Mesenteric fat pad (tissue), 1 donor: Measurements from ENCODE around the gene ANKRD35. TPM values are rescaled to one million over a fixed set of nuclear protein-coding genes. Genes with fewer than 3 reads are reported as not detected.
"Not testable (repeated sequence)": the region's sequence is repeated elsewhere in the genome, so short reads cannot be mapped to it uniquely, and the experiment has no call there.

ENCODE experiments used
- DNase-seq: peaks from one replicate; pipeline ENCODE4 v3.0.0-alpha.2; 2020; ENCODE audit warnings: low spot score
- total RNA-seq: library from RNA; stranded (reverse); fragmentation: NEBNext Ultra II Directional; extraction: Animal tissue kit (Norgen Biotek cat#: 25700); gene quantifications from one replicate; pipeline ENCODE4 v1.2.1, GENCODE V29; 2021
- donor health status: DM: yes; HTN: yes; CAD: no.

Gene ANKRD35
- total RNA-seq, 1 donor from 2014 or later, result 4.3 TPM

- DNase-seq, result no peak
Observed at GRCh38 chr1:145858238-145858900, 27.3 kb downstream of the ANKRD35 start.

DNA sequence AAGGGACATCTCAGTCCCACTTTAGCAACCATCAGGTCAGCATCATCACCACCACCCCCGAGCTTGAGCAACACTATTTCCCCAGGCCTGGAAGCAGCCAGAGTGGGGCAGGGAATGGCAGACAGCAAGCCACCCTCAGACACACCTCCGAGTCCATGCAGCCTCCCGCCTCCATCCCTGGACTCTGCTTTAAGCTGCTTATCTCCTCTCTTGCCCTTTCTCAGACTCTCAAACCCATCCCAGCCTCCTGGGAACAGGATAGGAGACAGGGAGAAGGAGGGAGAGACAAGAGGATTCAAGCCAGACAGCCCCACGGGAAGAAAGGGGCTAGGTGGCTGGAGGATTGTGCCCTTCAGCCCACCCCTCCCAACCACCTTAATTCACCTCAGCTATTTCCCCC lies 28.5 kb downstream of the ANKRD35 start:
- DNase-seq, result no peak

DNA sequence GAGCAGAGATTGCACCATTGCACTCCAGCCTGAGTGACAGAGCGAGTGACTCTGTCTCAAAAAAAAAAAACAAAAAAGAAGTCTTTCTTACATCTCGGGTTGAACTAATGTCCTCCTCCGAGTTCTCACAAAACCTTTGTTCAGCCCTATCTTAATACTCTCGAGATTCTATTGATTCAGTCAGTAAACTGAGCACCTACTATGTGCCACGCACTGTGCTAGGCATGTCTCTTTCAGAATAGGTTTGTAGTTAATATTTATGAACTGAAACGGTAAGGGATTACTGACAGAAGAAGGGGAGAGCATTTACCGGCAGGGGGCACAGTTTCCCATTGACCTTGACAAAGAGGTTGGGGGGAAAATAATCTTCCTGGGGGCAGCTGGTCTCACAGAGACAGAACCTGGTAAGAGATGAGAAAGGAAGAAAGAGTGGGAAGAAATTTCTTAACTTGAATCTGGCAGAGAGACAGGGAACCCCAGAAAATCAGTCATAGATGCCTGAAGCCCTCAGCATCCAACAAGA lies 30.2 kb downstream of the ANKRD35 start:
- DNase-seq, result no peak

DNA sequence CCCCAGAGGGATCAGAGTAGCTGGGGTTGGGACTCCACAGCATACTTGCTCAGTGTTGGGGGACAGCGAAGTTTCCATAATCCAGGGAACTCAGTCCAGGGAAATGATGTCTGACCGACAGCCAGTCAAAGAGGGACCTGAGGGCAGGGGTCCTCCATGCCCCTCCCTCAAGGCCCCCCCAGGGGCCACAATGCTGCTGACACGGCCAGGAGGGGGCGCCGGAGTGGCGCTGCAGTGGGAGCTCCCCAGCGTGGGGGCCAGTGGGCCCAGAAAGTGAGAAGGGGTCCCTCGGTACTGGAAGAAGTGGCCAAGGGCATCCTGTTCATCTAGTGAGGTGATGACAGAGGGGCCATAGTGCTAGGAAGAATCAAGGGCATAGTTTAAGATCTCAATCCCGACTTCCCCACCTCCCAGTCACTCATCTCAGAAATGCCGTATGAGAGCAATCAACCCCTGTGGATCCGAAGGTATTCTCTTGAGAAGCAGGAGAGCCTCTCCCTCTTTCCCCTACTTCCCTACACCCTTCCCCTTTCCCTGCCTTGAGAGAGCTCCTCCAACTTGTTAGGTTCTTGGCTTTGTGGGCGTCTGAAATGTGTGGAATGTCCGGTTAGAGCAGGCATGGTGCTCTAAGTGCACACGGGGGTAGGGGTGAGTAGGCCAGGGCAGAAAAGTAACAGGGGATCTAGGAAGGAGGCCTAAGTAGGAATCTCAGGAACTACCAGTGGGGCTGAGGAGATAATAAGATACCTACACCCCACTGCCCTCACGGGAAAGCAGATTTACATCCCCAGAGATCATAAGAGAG lies 36.1 kb downstream of the ANKRD35 start:
- DNase-seq, result no peak

- no peak for DNase-seq
Observed at GRCh38 chr1:145847827-145848226, 37.8 kb downstream of the ANKRD35 start.

DNA sequence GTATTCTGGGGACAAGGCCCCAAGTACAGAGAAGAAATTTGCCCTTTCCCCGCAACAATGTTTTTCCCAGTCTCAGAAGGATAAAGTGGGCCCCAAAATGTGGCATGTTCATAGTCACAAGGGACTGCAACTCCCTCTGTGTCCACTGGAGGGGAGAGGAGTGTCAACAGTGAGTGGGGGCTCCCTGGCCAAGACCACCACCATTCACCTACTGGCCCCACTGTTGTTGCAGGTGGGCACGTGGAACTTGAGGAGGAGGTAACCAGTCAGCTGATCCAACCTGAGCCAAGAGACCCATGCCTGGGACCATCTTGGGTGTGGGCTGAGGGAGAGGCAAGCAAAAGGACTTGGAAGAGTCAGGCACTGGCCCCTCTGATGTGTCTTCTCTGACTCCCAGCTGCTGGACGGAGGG lies 39.5 kb downstream of the ANKRD35 start:
- DNase-seq, result no peak

GRCh38 chr1:145845514-145846161 lies 40.0 kb downstream of the ANKRD35 start, which contains the start of gene NUDT17:
TSS of gene NUDT17 (plus strand) at chr1:145845630. CDS start at chr1:145845641, 11 bp downstream.
- DNase-seq, result no peak

- no peak for DNase-seq
Observed at GRCh38 chr1:145845144-145845513, 40.5 kb downstream of the ANKRD35 start.

GRCh38 chr1:145843031-145843430 lies 42.6 kb downstream of the ANKRD35 start:
- DNase-seq, result no peak

DNA sequence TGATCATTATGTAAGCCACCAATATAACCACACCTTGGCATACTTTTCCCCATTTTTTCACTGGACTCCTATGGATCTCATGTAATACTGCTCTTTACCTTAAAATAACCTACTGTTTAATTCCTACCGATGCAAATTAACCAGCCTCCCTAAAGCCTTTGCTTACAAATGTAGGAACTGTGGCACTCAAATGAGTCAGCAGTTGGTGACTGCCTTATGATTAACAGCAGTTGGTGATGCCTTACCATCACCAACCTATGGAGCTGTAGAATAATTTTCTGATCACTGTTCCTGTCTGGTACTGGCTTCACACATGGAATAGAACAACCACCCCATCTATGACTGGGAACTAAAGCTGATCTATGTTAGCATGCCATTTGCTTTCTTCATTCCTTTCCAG lies 48.0 kb downstream of the ANKRD35 start:
- DNase-seq, result no peak

GRCh38 chr1:145830810-145831209 lies 54.9 kb downstream of the ANKRD35 start:
- not testable (repeated sequence) for DNase-seq

DNA sequence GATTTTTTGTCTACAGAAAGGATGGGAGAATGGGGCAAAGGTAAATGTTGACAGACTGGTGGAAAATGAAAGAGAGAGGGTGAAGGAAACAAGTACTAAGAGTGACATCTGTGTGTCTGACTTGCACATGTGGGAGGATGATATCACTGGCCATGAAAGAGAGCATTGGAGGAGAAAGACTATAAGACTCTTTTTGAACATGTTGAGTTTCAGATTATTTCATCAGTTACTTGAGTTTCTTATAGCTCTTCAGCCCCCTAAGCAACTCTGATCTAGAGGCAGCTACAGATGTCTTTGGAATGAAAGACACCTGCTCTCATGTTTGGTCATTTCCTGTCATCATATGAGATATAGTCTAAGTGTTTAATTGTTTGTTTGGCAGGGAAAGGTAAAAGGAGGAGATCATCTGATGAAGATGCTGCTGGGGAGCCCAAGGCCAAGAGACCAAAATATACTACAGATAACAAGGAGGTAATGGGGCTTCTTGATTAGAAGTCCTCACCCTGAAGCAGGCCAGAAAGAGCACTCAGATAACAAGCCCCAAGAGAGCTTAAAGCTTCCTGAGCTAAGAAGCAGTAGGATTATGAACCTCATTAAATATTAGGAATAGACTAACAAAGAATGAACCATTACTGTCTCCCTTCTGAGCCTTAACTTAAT lies 57.2 kb downstream of the ANKRD35 start:
- no peak for DNase-seq

GRCh38 chr1:145827966-145828365 lies 57.7 kb downstream of the ANKRD35 start:
- no peak for DNase-seq

- no peak for DNase-seq
Observed at GRCh38 chr1:145826030-145826429, 59.6 kb downstream of the ANKRD35 start.

DNA sequence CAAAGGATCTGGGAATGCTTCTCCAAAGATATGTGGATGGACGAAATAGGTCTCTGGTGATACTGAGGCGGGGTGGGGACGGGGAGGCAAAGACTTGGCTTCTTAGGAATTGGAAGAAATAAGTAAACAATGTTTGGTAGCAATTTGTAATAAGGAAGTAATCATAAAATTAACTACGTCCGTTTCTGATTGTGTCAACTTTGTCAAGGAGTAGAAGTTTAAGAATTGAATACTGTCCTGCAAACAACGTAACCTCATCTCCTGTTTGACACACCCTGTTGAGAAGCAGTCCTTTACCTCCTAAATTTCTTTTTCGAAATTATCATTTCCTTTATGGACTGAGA lies 61.2 kb downstream of the ANKRD35 start:
- DNase-seq, result no peak

GRCh38 chr1:145823565-145824498 lies 61.8 kb downstream of the ANKRD35 start, which contains the start of the genes POLR3C and RNF115:
TSS of gene POLR3C (plus strand) at chr1:145824200. CDS start at chr1:145825777, 1,577 bp downstream.
TSS of gene RNF115 (minus strand) at chr1:145824095. CDS start at chr1:145823873, 222 bp downstream.
- peak; percentile 95 for DNase-seq

GRCh38 chr1:145822779-145823331 lies 62.8 kb downstream of the ANKRD35 start:
- not testable (repeated sequence) for DNase-seq

- DNase-seq, result not testable (repeated sequence)
Observed at GRCh38 chr1:145818095-145818494, 67.6 kb downstream of the ANKRD35 start.
